CD4-positive, alpha-beta T cell treated with Interleukin-17A for 4 hours (primary cell): ENCODE data around the gene COL6A2.
"Not testable (repeated sequence)": the region's sequence is repeated elsewhere in the genome, so short reads cannot be mapped to it uniquely, and the experiment has no call there.

ENCODE experiments used
- DNase-seq: peaks from one replicate; pipeline ENCODE4 v3.0.0-alpha.2; 2020; ENCODE audit warnings: mixed read lengths

Gene COL6A2

DNA sequence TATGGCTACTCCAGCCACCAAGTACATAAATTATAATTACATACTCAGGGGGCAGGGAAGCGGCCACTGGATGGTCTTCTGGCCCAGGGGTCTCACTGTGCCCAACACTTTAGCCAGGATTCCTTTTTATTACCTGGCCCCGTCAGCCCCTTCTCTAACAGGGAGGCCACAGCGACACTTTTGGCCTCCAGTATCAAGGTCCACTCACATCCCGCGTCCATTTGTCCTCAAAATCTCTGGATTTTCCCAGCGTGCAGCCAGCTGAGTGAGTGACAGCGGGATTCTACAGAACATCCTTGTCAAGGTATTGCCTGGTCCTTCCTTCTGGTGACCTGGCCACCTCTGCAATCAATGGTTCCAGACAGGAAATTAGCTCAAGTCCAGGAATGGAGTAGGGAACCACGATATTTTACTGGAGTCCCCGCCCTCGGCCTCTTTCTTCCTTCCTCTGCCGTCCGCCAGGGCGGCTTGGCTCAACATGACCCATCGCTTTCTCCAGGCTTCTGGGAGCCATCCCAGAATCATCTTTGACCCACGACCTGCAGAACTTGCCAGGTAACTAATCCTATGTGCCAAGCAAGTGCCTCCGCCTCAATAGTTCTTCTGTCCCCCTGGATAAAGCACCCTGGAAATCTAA lies 2.7 kb upstream of the COL6A2 start:
- DNase-seq = no peak

DNA sequence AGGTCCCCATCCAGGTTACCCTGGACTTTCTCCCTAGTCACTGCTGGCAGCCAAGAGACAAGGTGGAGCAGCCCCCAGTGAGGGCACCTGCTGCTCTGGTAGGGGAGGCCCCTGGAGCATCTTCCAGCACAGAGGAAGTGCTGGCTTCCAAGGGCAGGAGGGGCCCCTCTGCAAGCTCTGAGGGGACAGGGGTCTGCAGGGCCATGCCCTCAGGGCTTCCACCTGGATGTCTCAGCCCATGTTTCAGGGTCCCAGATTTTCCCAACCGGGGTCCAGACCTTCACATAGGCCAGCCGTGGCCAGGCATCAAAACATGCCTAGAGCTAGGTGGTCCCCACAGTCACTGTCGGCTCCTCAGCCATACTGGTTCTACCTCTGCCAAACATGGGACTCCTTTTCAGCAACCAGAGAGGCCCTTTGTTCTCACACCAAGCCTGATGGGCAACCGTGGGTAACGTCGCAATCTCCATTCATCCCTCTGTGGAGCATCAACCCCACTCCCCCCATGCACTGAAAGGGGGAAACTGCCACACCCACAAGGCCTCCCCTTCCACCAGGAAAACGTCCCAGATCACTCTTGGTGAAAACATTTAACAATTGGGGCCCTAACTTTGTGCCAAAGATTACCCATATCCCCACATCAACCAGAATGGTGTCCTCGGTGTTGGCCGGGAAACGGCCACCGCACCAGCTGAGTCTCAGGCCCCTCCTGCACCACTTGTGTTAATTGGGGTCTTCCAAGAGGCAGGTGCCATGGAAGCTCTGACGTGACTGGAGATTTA lies 1.9 kb upstream of the COL6A2 start:
- DNase-seq = no peak

GRCh38 chr21:46096596-46097335 lies 1.1 kb upstream of the COL6A2 start:
- DNase-seq = no peak

DNA sequence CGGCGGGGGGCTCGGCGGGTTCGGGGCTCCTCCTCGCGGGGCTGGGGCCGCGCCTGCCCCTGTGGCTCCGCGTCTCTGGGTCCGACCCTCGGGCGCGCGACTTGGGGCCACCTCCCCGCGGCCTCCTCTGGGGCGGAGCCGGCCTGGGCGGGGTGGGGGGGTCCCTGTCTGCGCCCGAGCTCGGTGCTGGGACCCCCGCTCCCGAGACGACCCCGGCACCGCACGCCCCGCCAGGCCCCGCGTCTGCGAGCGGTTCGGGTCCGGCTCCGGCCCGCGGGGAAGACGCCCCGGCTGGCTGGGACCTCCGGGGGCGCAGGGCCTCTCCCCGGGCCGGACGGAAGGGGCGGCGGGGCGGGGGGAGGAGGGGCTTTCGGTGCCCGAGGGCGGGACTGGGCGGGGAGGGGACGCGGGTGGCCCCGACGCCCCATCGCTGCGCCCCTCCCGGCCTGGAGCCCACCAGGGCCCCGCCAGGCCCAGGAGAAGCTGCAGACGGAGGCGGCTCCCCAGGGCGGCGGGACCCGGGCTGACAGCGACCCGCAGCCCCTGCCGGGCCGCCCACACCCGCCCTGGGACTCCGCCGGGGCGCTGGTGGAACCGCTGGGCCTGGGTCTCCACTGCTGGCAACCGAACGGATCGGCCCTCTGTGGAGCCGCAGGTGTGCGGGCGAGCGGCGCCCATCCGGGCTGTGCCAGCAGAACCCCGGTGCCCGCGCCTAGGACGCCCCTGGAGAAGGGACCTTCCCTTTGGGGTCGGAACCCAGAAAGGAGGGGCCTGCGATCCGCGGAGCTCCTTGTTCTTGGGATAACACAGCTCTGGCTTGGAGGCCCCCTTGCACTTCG lies 610 bp downstream of the COL6A2 start:
- peak; percentile 55 for DNase-seq

- no peak for DNase-seq
Measured at GRCh38 chr21:46099476-46099875, 1.6 kb downstream of the COL6A2 start.

DNA sequence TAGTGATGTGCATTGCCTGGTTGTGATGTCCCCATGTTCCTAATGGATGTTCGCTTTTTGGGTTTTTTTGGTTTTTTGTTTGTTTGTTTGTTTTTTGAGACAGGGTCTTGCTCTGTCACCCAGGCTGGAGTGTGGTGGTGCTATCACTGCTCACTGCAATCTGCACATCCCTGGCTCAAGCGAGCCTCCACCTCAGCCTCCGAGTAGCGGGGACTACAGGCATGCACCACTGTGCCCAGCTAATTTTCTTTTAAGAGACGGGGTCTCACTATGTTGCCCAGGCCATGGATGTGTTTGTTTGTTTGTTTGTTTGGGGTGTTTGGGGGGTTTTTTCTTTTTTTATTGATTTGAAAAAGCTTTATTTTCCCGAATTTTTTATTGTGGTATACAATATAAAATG lies 2.1 kb downstream of the COL6A2 start:
- no peak for DNase-seq

- DNase-seq = no peak
Measured at GRCh38 chr21:46100426-46100825, 2.5 kb downstream of the COL6A2 start.

- DNase-seq = no peak
Measured at GRCh38 chr21:46100906-46101305, 3.0 kb downstream of the COL6A2 start.

GRCh38 chr21:46104104-46104503 lies 6.2 kb downstream of the COL6A2 start:
- no peak for DNase-seq

GRCh38 chr21:46107376-46107775 lies 9.5 kb downstream of the COL6A2 start:
- DNase-seq = not testable (repeated sequence)

DNA sequence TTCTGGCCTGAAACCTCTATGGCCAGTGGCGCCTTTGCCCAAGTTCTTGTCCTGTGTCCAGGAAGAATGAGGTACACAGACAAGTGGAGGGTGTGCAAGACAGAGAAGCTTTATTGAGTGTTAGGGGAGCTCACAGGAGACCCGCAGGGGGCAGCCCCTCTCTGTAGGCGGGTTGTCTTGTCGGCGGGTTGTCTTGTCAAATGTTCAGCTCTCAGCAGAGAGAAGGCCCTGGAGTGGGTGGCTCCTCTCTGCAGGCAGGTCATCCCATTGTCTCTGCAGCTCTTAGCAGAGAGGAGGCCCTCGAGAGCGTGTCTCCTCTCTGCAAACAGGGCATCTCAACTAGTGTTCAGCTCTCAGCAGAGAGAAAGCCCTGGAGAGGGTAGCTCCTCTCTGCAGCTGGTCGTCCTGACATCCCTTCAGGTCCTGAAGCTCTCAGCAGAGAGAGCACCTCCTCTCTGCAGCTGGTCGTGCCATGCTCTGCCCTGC lies 11.0 kb downstream of the COL6A2 start:
- no peak for DNase-seq

DNA sequence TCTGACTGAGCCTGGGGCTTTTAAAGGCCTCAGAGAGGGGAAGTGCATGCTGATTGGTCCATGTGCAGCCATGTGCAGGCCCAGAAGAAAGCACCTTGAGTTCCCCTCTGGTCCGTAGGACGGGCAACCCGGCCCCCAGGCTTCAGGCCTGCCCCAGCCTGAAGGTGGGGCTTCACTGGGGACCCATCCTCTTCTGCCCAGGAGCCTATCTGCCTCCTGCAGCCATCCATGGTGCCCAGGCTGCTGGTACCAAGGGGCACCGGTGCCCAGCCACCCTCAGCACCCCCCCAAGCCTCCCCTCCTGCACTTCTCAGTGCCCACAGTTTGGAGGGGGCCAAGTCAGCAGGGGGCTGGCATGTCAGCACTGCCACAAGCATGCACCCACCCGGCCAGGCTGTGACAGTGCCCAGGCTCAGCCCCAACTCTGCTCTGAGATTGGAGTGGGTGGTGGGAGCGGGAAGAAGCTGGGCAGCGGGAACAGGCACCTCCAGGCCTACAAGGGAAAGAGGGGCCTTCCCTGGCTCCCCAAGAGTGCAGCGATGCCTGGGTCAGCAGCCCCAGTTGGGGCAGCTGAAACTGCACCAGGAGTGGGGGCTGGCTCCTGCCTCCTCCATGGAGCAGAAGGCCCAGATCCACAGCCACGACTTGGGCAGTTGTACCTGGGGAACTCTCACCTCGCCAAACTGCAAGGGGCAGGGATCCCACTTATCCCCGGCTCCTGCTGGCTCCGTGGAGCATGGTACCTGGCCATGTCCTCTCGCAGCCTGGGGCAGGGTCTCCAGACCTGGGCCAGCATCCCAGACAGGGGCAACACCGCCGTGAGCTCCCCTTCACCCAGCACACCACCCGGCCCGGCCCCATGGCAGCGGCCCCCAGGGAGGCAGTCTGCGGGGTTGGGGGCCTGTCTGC lies 11.7 kb downstream of the COL6A2 start:
- DNase-seq = no peak

DNA sequence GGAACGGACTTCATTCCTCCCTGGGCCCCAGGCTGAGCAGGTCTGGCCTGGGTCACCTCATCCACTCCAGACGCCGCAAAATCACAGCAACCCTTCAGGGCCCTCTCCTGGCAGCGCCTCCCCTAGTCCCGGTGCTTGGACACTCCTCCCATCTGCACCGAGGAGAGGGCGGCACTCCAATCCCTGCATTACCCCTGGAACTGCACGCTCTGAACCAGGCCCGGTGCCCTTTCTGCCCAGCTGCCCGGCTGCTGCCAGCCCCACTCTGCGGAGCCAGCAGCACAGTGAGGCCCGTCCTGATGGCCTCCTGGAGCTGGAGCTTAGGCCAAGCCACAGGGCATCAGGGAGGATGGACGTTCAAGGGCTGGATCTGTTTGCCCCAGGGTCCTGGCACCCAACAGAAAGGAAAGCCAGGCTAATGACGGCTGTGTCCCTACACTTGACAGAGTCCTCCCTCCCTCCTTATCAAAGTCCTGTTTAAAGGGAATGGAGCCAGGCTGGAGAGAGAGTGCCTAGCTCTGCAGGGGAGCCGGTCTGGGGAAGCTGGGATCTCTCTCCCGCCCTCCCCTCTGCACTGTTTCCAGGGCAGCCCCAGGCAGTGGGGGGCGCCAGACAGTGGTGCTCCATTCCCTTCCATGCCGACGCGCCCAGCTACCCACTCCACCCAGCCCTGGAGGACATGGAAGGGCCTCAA lies 12.7 kb downstream of the COL6A2 start:
- DNase-seq = no peak

DNA sequence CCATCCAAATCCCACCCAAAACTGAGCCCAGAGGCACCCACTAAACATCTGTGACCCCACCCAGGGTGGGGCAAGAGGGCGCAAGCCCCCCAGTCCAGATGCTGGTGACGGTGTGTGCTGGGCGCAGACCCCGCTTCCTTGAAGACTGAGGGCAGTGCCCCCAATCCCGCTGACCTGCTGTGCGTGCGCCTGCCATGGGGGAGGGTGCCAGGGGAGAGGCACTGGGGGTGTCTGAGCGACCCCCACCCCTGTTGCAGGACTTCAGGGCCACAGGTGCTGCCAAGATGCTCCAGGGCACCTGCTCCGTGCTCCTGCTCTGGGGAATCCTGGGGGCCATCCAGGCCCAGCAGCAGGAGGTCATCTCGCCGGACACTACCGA lies 13.3 kb downstream of the COL6A2 start:
- DNase-seq = no peak

DNA sequence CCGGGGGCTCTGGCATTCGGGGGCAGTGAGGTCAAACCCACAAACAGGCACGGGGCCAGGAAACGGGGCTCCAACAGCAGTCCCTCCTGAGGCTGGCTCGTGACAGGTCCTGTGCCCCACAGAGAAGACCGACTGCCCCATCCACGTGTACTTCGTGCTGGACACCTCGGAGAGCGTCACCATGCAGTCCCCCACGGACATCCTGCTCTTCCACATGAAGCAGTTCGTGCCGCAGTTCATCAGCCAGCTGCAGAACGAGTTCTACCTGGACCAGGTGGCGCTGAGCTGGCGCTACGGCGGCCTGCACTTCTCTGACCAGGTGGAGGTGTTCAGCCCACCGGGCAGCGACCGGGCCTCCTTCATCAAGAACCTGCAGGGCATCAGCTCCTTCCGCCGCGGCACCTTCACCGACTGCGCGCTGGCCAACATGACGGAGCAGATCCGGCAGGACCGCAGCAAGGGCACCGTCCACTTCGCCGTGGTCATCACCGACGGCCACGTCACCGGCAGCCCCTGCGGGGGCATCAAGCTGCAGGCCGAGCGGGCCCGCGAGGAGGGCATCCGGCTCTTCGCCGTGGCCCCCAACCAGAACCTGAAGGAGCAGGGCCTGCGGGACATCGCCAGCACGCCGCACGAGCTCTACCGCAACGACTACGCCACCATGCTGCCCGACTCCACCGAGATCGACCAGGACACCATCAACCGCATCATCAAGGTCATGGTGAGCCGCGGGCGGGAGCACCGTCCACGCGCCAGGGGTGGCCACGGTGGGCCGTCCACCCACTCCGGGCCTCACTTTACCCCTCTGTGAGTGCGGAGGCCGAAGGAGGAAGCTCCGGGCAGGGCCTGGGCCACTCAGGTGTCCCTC lies 14.2 kb downstream of the COL6A2 start:
- no peak for DNase-seq

DNA sequence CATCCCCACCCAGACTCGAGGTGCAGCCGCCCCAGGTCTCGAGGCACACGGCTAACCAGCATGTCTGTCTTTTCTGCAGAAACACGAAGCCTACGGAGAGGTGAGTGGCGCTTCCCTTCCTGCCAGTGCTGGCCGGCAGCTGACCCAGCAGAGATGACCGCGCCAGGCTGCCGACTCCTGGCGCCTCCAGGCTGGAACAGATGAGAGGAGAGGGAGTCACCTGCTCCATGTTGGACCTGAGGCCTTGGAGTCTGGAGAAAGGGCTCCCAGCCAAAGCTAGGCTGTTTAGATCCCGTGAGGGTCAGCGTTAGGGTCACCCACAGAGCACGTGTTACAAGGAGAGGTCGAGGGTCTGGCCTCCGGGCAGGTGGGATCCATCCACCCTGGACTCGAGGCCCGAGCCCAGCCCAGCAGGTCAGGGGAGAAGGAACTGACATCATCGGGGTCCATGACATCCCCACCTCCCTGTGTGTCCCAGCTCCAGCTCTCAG lies 14.9 kb downstream of the COL6A2 start:
- no peak for DNase-seq

- no peak for DNase-seq
Measured at GRCh38 chr21:46113497-46114176, 15.7 kb downstream of the COL6A2 start.

GRCh38 chr21:46114963-46115362 lies 17.1 kb downstream of the COL6A2 start:
- no peak for DNase-seq
